HepG2 (cell line): ENCODE data around the gene WDR83. TPM values are rescaled to one million over a fixed set of nuclear protein-coding genes. Genes with fewer than 3 reads are reported as not detected.

Source experiments
- FOXK1 ChIP-seq: sonication (generic); formaldehyde crosslinking; IDR thresholded peaks from 2 replicates; pipeline ENCODE4 v1.4.0; 2020; ENCODE audit warnings: low read depth, missing genetic modification reagents, borderline replicate concordance
- FOXP4 ChIP-seq: sonication (generic); formaldehyde crosslinking; IDR thresholded peaks from 2 replicates; pipeline ENCODE4 v1.4.0; 2020; ENCODE audit warnings: missing genetic modification reagents
- GATAD2A ChIP-seq: IDR thresholded peaks from 2 replicates; pipeline ENCODE4 v1.6.1; 2016
- IKZF1 ChIP-seq: fragments of 450-650 bp; IDR thresholded peaks from 2 replicates; pipeline ENCODE4 v1.7.1; 2016
- MYC ChIP-seq: sonication (generic); formaldehyde crosslinking; IDR thresholded peaks from 2 replicates; pipeline ENCODE4 v1.9.0; 2021; ENCODE audit warnings: missing genetic modification reagents, borderline replicate concordance
- NR2C2 ChIP-seq: sonication (generic); formaldehyde crosslinking; IDR thresholded peaks from 2 replicates; pipeline ENCODE4 v1.4.0; 2020; ENCODE audit warnings: missing genetic modification reagents, mild to moderate bottlenecking, moderate library complexity, borderline replicate concordance
- NR2F2 ChIP-seq: IDR thresholded peaks from 2 replicates; pipeline ENCODE4 v1.6.1; 2012; ENCODE audit warnings: low read depth, inconsistent platforms, borderline replicate concordance
- ZBTB1 ChIP-seq: sonication (generic); formaldehyde crosslinking; IDR thresholded peaks from 2 replicates; pipeline ENCODE4 v1.4.0; 2020; ENCODE audit warnings: missing genetic modification reagents, borderline replicate concordance
- ZMYM3 ChIP-seq: sonication (generic); formaldehyde crosslinking; IDR thresholded peaks from 2 replicates; pipeline ENCODE4 v1.5.1; 2020; ENCODE audit warnings: mild to moderate bottlenecking, missing genetic modification reagents
- ZNF235 ChIP-seq: sonication (generic); formaldehyde crosslinking; IDR thresholded peaks from 2 replicates; pipeline ENCODE4 v1.8.1; 2023; ENCODE audit warnings: mild to moderate bottlenecking, missing genetic modification reagents, borderline replicate concordance
- ZNF280B ChIP-seq: sonication (generic); formaldehyde crosslinking; IDR thresholded peaks from 2 replicates; pipeline ENCODE4 v1.5.0; 2020; ENCODE audit warnings: missing genetic modification reagents, mild to moderate bottlenecking, borderline replicate concordance
- ZSCAN29 ChIP-seq: sonication (generic); formaldehyde crosslinking; conservative IDR thresholded peaks from 2 replicates; pipeline ENCODE4 v1.4.0; 2020; ENCODE audit warnings: mild to moderate bottlenecking, missing genetic modification reagents
- polyA plus RNA-seq, 8 experiments: library from polyadenylated mRNA; depleted of rRNA in 3 of 8; stranded (reverse) in 7 of 8; unstranded in 1 of 8; fragments of >200 nt; fragmentation: Illumina TruSeq in 4 of 8; extraction: Trizol in 4 of 8; gene quantifications; 2 replicates each; pipeline versions ENCODE4 v1.2.1 to v1.2.3, GENCODE V29; 2011 to 2016; ENCODE audit warnings: low read depth in 4 of 8, missing spikeins in 1 of 8, mixed read lengths in 1 of 8; ENCODE audit not compliant: insufficient read depth in 1 of 8
- total RNA-seq, 5 experiments: library from RNA; depleted of rRNA; stranded (reverse); fragments of >200 nt; fragmentation: Illumina TruSeq; extraction: Trizol; gene quantifications; 2 replicates each; pipeline ENCODE4 v1.2.3, GENCODE V29; 2016; ENCODE audit warnings: low read depth in 1 of 5
- TF ChIP-seq, protein P1 (sequence below): sonication (generic); formaldehyde crosslinking; IDR thresholded peaks from 2 replicates; pipeline ENCODE4 v1.5.0; 2020; ENCODE audit warnings: mild to moderate bottlenecking, missing genetic modification reagents, borderline replicate concordance
- TF ChIP-seq, protein P2 (sequence below): sonication (generic); formaldehyde crosslinking; IDR thresholded peaks from 2 replicates; pipeline ENCODE4 v1.4.0; 2020; ENCODE audit warnings: missing genetic modification reagents; ENCODE audit errors: not compliant biosample characterization
- TF ChIP-seq, protein P3 (sequence below): sonication (generic); formaldehyde crosslinking; IDR thresholded peaks from 2 replicates; pipeline ENCODE4 v1.4.0; 2020; ENCODE audit warnings: mild to moderate bottlenecking, low read depth, missing genetic modification reagents

WDR83 gene
- total and polyA plus RNA-seq, 2 of the 13 experiments (the other 11 are each of a cell fraction or from before 2014, with no cell fraction given) = 4.5 to 10.7 TPM

GRCh38 chr19:12639901-12640613 lies 26.6 kb upstream of the WDR83 start (continued):
- TF ChIP-seq, protein P1, sequence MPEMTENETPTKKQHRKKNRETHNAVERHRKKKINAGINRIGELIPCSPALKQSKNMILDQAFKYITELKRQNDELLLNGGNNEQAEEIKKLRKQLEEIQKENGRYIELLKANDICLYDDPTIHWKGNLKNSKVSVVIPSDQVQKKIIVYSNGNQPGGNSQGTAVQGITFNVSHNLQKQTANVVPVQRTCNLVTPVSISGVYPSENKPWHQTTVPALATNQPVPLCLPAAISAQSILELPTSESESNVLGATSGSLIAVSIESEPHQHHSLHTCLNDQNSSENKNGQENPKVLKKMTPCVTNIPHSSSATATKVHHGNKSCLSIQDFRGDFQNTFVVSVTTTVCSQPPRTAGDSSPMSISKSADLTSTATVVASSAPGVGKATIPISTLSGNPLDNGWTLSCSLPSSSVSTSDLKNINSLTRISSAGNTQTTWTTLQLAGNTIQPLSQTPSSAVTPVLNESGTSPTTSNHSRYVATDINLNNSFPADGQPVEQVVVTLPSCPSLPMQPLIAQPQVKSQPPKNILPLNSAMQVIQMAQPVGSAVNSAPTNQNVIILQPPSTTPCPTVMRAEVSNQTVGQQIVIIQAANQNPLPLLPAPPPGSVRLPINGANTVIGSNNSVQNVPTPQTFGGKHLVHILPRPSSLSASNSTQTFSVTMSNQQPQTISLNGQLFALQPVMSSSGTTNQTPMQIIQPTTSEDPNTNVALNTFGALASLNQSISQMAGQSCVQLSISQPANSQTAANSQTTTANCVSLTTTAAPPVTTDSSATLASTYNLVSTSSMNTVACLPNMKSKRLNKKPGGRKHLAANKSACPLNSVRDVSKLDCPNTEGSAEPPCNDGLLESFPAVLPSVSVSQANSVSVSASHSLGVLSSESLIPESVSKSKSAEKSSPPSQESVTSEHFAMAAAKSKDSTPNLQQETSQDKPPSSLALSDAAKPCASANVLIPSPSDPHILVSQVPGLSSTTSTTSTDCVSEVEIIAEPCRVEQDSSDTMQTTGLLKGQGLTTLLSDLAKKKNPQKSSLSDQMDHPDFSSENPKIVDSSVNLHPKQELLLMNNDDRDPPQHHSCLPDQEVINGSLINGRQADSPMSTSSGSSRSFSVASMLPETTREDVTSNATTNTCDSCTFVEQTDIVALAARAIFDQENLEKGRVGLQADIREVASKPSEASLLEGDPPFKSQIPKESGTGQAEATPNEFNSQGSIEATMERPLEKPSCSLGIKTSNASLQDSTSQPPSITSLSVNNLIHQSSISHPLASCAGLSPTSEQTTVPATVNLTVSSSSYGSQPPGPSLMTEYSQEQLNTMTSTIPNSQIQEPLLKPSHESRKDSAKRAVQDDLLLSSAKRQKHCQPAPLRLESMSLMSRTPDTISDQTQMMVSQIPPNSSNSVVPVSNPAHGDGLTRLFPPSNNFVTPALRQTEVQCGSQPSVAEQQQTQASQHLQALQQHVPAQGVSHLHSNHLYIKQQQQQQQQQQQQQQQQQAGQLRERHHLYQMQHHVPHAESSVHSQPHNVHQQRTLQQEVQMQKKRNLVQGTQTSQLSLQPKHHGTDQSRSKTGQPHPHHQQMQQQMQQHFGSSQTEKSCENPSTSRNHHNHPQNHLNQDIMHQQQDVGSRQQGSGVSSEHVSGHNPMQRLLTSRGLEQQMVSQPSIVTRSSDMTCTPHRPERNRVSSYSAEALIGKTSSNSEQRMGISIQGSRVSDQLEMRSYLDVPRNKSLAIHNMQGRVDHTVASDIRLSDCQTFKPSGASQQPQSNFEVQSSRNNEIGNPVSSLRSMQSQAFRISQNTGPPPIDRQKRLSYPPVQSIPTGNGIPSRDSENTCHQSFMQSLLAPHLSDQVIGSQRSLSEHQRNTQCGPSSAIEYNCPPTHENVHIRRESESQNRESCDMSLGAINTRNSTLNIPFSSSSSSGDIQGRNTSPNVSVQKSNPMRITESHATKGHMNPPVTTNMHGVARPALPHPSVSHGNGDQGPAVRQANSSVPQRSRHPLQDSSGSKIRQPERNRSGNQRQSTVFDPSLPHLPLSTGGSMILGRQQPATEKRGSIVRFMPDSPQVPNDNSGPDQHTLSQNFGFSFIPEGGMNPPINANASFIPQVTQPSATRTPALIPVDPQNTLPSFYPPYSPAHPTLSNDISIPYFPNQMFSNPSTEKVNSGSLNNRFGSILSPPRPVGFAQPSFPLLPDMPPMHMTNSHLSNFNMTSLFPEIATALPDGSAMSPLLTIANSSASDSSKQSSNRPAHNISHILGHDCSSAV (CRISPR knock-in tag) = no peak
- TF ChIP-seq NR2F2 (no peak), ZNF235 (CRISPR knock-in tag) (0 out of 2 replicates have a peak, but pooled peaks have one; percentile 42), ZNF280B (CRISPR knock-in tag) (0 out of 2 replicates have a peak, but pooled peaks have one; percentile 51), ZSCAN29 (CRISPR knock-in tag) (0 out of 2 replicates have a peak, but pooled peaks have one; percentile 53), IKZF1 (no peak), NR2C2 (CRISPR knock-in tag) (peak; percentile 29; the same call in 1 of the 2 replicates), ZBTB1 (CRISPR knock-in tag) (no peak), ZMYM3 (CRISPR knock-in tag) (peak; percentile 56; the same call in 1 of the 2 replicates), GATAD2A (CRISPR knock-in tag) (peak; percentile 36; the same call in 1 of the 2 replicates), MYC (CRISPR knock-in tag) (peak; percentile 62; the same call in 1 of the 2 replicates), FOXK1 (CRISPR knock-in tag) (no peak), FOXP4 (CRISPR knock-in tag) (no peak)
- TF ChIP-seq, protein P2, sequence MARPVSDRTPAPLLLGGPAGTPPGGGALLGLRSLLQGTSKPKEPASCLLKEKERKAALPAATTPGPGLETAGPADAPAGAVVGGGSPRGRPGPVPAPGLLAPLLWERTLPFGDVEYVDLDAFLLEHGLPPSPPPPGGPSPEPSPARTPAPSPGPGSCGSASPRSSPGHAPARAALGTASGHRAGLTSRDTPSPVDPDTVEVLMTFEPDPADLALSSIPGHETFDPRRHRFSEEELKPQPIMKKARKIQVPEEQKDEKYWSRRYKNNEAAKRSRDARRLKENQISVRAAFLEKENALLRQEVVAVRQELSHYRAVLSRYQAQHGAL (CRISPR knock-in tag) = no peak
- TF ChIP-seq, protein P3, sequence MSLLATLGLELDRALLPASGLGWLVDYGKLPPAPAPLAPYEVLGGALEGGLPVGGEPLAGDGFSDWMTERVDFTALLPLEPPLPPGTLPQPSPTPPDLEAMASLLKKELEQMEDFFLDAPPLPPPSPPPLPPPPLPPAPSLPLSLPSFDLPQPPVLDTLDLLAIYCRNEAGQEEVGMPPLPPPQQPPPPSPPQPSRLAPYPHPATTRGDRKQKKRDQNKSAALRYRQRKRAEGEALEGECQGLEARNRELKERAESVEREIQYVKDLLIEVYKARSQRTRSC (CRISPR knock-in tag) = no peak
